HG02623 (cell line): ENCODE results near the gene KRT8.

Experiments used
- ATAC-seq: cut with Tn5 transposase; IDR thresholded peaks from one replicate; pipeline ENCODE4 v1.9.1; 2021; ENCODE audit warnings: moderate library complexity; ENCODE audit not compliant: unreplicated experiment

The KRT8 gene

DNA sequence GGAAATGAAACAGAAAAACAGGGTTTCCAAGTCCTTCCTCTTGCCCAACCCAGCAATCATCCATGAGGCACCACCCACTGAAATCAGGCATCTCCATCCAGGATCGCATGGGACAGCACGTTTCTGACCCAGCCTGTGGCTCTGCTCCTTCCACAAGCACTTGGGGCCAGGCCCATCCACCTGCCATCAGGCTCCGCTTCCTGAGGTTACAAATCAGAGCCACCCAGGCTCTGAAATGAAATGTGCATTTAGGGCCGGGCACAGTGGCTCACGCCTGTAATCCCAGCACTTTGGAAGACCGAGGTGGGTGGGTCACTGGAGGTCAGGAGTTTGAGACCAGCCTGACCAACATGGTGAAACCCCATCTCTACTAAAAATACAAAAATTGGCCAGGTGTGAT lies 55.4 kb downstream of the KRT8 start:
- ATAC-seq, result no peak

DNA sequence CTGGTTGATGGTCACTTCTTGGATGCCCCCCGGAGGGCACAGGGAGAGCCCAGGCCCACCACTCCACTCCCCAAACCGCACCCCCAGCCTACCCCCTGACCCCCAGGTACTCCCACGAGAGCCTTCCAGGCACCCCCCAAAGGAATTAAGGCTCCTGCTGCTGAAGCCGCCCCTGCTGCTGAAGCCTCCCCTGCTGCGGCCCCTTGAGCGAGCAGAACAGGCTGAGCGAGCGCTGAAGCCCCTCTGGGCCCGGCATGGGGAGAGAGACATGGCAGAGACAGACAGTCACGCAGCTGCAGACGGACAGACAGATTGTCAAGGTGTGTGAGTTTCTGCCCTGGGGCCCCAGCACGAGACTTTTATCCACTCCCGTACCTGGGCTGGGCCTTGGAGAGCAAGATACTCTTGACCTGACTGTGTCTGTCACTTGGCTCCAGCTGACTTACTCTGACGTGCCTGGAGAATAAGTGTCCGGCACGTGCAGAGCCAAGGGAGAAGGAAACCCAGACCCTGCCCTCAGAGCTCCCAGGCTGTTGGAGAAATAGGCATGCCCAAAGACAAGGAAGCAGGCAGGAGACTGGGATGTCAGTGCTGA lies 56.1 kb downstream of the KRT8 start, which contains the start of gene KRT78:
KRT78 (minus strand) TSS at position 334 of the 595 bp plus-strand sequence; CDS start at position 270, 64 bp downstream.
- ATAC-seq, result no peak

GRCh38 chr12:52847335-52848102 lies 57.4 kb downstream of the KRT8 start:
- ATAC-seq, result no peak
